Neuronal stem cell (in vitro differentiated cells): ENCODE results near the gene MRRF.
A peak's percentile ranks its signal among the peaks of the same experiment; 100 is the strongest.

Experiments used
- DNase-seq: peaks from one replicate; pipeline ENCODE4 v3.0.0-alpha.2; 2013; ENCODE audit warnings: low spot score
- H2AFZ ChIP-seq: one replicate; pipeline ENCODE4 v1.6.1; 2013; ENCODE audit warnings: mild to moderate bottlenecking, low read length, inconsistent platforms
- H2AK5ac ChIP-seq: 2 replicates; pipeline ENCODE4 v1.6.1; 2013; ENCODE audit warnings: low read depth, mild to moderate bottlenecking, inconsistent platforms, low read length, moderate library complexity, mixed read lengths
- H2BK120ac ChIP-seq: 2 replicates; pipeline ENCODE4 v1.6.1; 2013; ENCODE audit warnings: low read depth, mild to moderate bottlenecking, inconsistent platforms, low read length, moderate library complexity, mixed read lengths
- H2BK12ac ChIP-seq: one replicate; pipeline ENCODE4 v1.6.1; 2013; ENCODE audit warnings: low read length, inconsistent platforms
- H2BK15ac ChIP-seq: 2 replicates; pipeline ENCODE4 v1.6.1; 2013; ENCODE audit warnings: mild to moderate bottlenecking, low read length, inconsistent platforms, mixed read lengths
- H2BK5ac ChIP-seq: one replicate; pipeline ENCODE4 v1.6.1; 2013; ENCODE audit warnings: inconsistent platforms, mild to moderate bottlenecking, low read length, moderate library complexity
- H3K14ac ChIP-seq: one replicate; pipeline ENCODE4 v1.6.1; 2013; ENCODE audit warnings: low read length, inconsistent platforms
- H3K18ac ChIP-seq: 2 replicates; pipeline ENCODE4 v1.6.1; 2013; ENCODE audit warnings: low read length, inconsistent platforms
- H3K23ac ChIP-seq: 2 replicates; pipeline ENCODE4 v1.6.1; 2013; ENCODE audit warnings: low read depth, mild to moderate bottlenecking, mixed read lengths, low read length, inconsistent platforms; ENCODE audit not compliant: poor library complexity
- H3K27ac ChIP-seq: replicated peaks from 3 replicates; pipeline ENCODE4 v1.5.1; 2013; ENCODE audit warnings: low read length, inconsistent platforms
- H3K27me3 ChIP-seq, 3 experiments: 2 replicates each; pipeline ENCODE4 v1.6.1; 2013; ENCODE audit warnings: low read length in 3 of 3, mild to moderate bottlenecking in 2 of 3, inconsistent platforms in 1 of 3, low read depth in 1 of 3, mixed read lengths in 1 of 3, moderate library complexity in 1 of 3; ENCODE audit not compliant: control insufficient read depth in 3 of 3, insufficient read depth in 3 of 3
- H3K36me3 ChIP-seq, 2 donors: replicated peaks in 1 of 2; 2 replicates each; pipeline ENCODE4 v1.6.1; 2013; ENCODE audit warnings: low read length in 2 of 2; ENCODE audit not compliant: control insufficient read depth in 2 of 2, insufficient read depth in 2 of 2
- H3K4ac ChIP-seq: 2 replicates; pipeline ENCODE4 v1.6.1; 2013; ENCODE audit warnings: inconsistent platforms, mild to moderate bottlenecking, low read length, moderate library complexity
- H3K4me1 ChIP-seq, 2 donors: 1 replicate in 1 of 2; 2 replicates in 1 of 2; pipeline ENCODE4 v1.6.1; 2013; ENCODE audit warnings: low read length in 2 of 2, low read depth in 1 of 2; ENCODE audit not compliant: control insufficient read depth in 2 of 2, insufficient read depth in 1 of 2
- H3K4me2 ChIP-seq: one replicate; pipeline ENCODE4 v1.6.1; 2013; ENCODE audit warnings: mild to moderate bottlenecking, low read length, inconsistent platforms; ENCODE audit not compliant: insufficient read depth, poor library complexity, severe bottlenecking
- H3K4me3 ChIP-seq, 2 donors: 2 replicates each; pipeline ENCODE4 v1.5.1; 2013; ENCODE audit warnings: low read length in 2 of 2, mild to moderate bottlenecking in 2 of 2, inconsistent platforms in 1 of 2, moderate library complexity in 1 of 2
- H3K79me1 ChIP-seq: one replicate; pipeline ENCODE4 v1.6.1; 2013; ENCODE audit warnings: low read depth, mild to moderate bottlenecking, inconsistent platforms, low read length, moderate library complexity
- H3K9ac ChIP-seq: one replicate; pipeline ENCODE4 v1.6.1; 2013; ENCODE audit warnings: mild to moderate bottlenecking, low read depth, low read length, inconsistent platforms; ENCODE audit not compliant: poor library complexity
- H3K9me3 ChIP-seq, 2 donors: replicated peaks in 1 of 2; 2 replicates each; pipeline versions ENCODE3 to v1.6.1; 2013; ENCODE audit warnings: low read length in 2 of 2, mild to moderate bottlenecking in 2 of 2, inconsistent platforms in 1 of 2, low read depth in 1 of 2, mixed read lengths in 1 of 2, moderate library complexity in 1 of 2; ENCODE audit not compliant: control insufficient read depth in 2 of 2, insufficient read depth in 1 of 2
- H4K8ac ChIP-seq: one replicate; pipeline ENCODE4 v1.6.1; 2013; ENCODE audit warnings: low read depth, mild to moderate bottlenecking, inconsistent platforms, low read length, moderate library complexity
- H4K91ac ChIP-seq: one replicate; pipeline ENCODE4 v1.6.1; 2013; ENCODE audit warnings: low read length, low read depth, mild to moderate bottlenecking, inconsistent platforms; ENCODE audit not compliant: poor library complexity
- WGBS, 2 donors: extraction: QIAGEN DNeasy Blood & Tissue Kit; methylation state at CpG; one replicate each; pipeline ENCODE4 v1.1.7; 2013; ENCODE audit warnings: missing lambda C conversion rate in 2 of 2, mixed read lengths in 1 of 2; ENCODE audit not compliant: insufficient read length in 2 of 2, insufficient replicate concordance in 1 of 2; ENCODE audit errors: extremely low coverage in 2 of 2; 5-methylcytosine and 5-hydroxymethylcytosine counted together

Gene MRRF

GRCh38 chr9:122228568-122229484, 35.9 kb upstream of the MRRF start, which contains the start of gene LHX6:
LHX6 (minus strand) TSS chr9:122228957; CDS start chr9:122228740, 217 bp downstream.
- H2BK15ac ChIP-seq: no peak within 1 kb of the TSS
- no peaks in the 10 kb centered on the region for H3K79me1 ChIP-seq
- H3K9ac ChIP-seq: peak within 1 kb of the TSS; percentile 27
- peaks cover 45 to 97% (median 86%) of the 10 kb centered on the region in 3 experiments for H3K27me3 ChIP-seq
- H3K27ac ChIP-seq: no peak within 1 kb of the TSS
- H3K23ac ChIP-seq: peak within 1 kb of the TSS; percentile 25
- H3K9me3 ChIP-seq: peaks cover 0 to 3% of the 10 kb centered on the region in 2 donors
- H4K8ac ChIP-seq: no peak within 1 kb of the TSS
- H2AK5ac ChIP-seq: no peak within 1 kb of the TSS
- H3K18ac ChIP-seq: no peak within 1 kb of the TSS
- no peaks in the 10 kb centered on the region for H3K36me3 ChIP-seq
- WGBS, 2 donors: no CpG with 5 or more reads among the region's 70 CpGs
- H2BK12ac ChIP-seq: no peak within 1 kb of the TSS
- H3K14ac ChIP-seq: no peak within 1 kb of the TSS
- no peak for DNase-seq
- H3K4me3 ChIP-seq: peak within 1 kb of the TSS; percentile 16 to 62
- no peak within 1 kb of the TSS for H2BK5ac ChIP-seq
- peak within 1 kb of the TSS; percentile 81 for H2AFZ ChIP-seq
- no peak within 1 kb of the TSS for H3K4ac ChIP-seq
- no peak within 1 kb of the TSS for H4K91ac ChIP-seq
- H2BK120ac ChIP-seq: no peak within 1 kb of the TSS
- H3K4me2 ChIP-seq: peak within 1 kb of the TSS; percentile 59
- peaks cover 5 to 11% of the 10 kb centered on the region in 2 donors for H3K4me1 ChIP-seq

GRCh38 chr9:122229485-122229837, 35.2 kb upstream of the MRRF start:
- H3K9ac ChIP-seq: no peak overlapping the region
- no CpG with 5 or more reads among the region's 4 CpGs for WGBS, 2 donors
- H2AFZ ChIP-seq: no peak overlapping the region
- H3K9me3 ChIP-seq: peaks cover 0 to 3% of the 10 kb centered on the region in 2 donors
- no peak overlapping the region for H2BK15ac ChIP-seq
- H2AK5ac ChIP-seq: no peak overlapping the region
- no peak overlapping the region for H3K14ac ChIP-seq
- no peaks in the 10 kb centered on the region for H3K36me3 ChIP-seq
- no peak for DNase-seq
- no peak overlapping the region for H4K8ac ChIP-seq
- H3K79me1 ChIP-seq: no peaks in the 10 kb centered on the region
- no peak overlapping the region for H3K4ac ChIP-seq
- no peak overlapping the region for H3K4me3 ChIP-seq
- peaks cover 5 to 11% of the 10 kb centered on the region in 2 donors for H3K4me1 ChIP-seq
- H2BK120ac ChIP-seq: no peak overlapping the region
- no peak overlapping the region for H3K27ac ChIP-seq
- H4K91ac ChIP-seq: no peak overlapping the region
- no peak overlapping the region for H2BK12ac ChIP-seq
- H3K23ac ChIP-seq: no peak overlapping the region
- H3K27me3 ChIP-seq: peaks cover 43 to 97% (median 81%) of the 10 kb centered on the region in 3 experiments
- H3K18ac ChIP-seq: no peak overlapping the region
- no peak overlapping the region for H2BK5ac ChIP-seq
- H3K4me2 ChIP-seq: no peak overlapping the region

- Histone ChIP-seq H3K27ac (no peak overlapping the region), H2BK120ac (no peak overlapping the region), H2BK12ac (no peak overlapping the region), H4K8ac (no peak overlapping the region), H3K4me3 (no peak overlapping the region), H3K36me3 (no peaks in the 10 kb centered on the region), H3K27me3 (peaks cover 15 to 69% (median 47%) of the 10 kb centered on the region in 3 experiments), H3K14ac (no peak overlapping the region), H2BK15ac (no peak overlapping the region), H3K18ac (no peak overlapping the region), H3K9ac (no peak overlapping the region), H2AK5ac (no peak overlapping the region), H4K91ac (no peak overlapping the region), H3K9me3 (no peaks in the 10 kb centered on the region), H3K4me2 (no peak overlapping the region), H3K4ac (no peak overlapping the region), H3K4me1 (peaks cover 3 to 5% of the 10 kb centered on the region in 2 donors), H3K23ac (no peak overlapping the region), H2AFZ (no peak overlapping the region), H3K79me1 (no peaks in the 10 kb centered on the region), H2BK5ac (no peak overlapping the region)
- no CpG with 5 or more reads among the region's 6 CpGs for WGBS, 2 donors
- no peak for DNase-seq
Observed at GRCh38 chr9:122232796-122233306, 31.8 kb upstream of the MRRF start.

- no peak overlapping the region for H2BK5ac ChIP-seq
- no peak for DNase-seq
- no peak overlapping the region for H3K4me3 ChIP-seq
Observed at GRCh38 chr9:122234022-122234748, 30.5 kb upstream of the MRRF start.

More at GRCh38 chr9:122234022-122234748, 30.5 kb upstream of the MRRF start:
- no peak overlapping the region for H2AFZ ChIP-seq
- H3K9me3 ChIP-seq: no peaks in the 10 kb centered on the region
- no peak overlapping the region for H4K91ac ChIP-seq
- H2BK120ac ChIP-seq: no peak overlapping the region
- no peak overlapping the region for H2BK12ac ChIP-seq
- H3K4me2 ChIP-seq: no peak overlapping the region
- H4K8ac ChIP-seq: no peak overlapping the region
- H3K27me3 ChIP-seq: peaks cover 10 to 57% (median 33%) of the 10 kb centered on the region in 3 experiments
- H3K23ac ChIP-seq: no peak overlapping the region
- no peak overlapping the region for H3K9ac ChIP-seq
- no peaks in the 10 kb centered on the region for H3K4me1 ChIP-seq
- WGBS, 2 donors: no CpG with 5 or more reads among the region's 7 CpGs
- no peak overlapping the region for H2BK15ac ChIP-seq
- no peak overlapping the region for H3K14ac ChIP-seq
- no peak overlapping the region for H3K18ac ChIP-seq
- H2AK5ac ChIP-seq: no peak overlapping the region
- no peak overlapping the region for H3K27ac ChIP-seq
- H3K79me1 ChIP-seq: no peaks in the 10 kb centered on the region
- peaks cover 0 to 6% of the 10 kb centered on the region in 2 donors for H3K36me3 ChIP-seq
- H3K4ac ChIP-seq: no peak overlapping the region
